Measurements from ENCODE around the gene FAM222A.
A peak's percentile ranks its signal among the peaks of the same experiment; 100 is the strongest.

FAM222A gene

DNA sequence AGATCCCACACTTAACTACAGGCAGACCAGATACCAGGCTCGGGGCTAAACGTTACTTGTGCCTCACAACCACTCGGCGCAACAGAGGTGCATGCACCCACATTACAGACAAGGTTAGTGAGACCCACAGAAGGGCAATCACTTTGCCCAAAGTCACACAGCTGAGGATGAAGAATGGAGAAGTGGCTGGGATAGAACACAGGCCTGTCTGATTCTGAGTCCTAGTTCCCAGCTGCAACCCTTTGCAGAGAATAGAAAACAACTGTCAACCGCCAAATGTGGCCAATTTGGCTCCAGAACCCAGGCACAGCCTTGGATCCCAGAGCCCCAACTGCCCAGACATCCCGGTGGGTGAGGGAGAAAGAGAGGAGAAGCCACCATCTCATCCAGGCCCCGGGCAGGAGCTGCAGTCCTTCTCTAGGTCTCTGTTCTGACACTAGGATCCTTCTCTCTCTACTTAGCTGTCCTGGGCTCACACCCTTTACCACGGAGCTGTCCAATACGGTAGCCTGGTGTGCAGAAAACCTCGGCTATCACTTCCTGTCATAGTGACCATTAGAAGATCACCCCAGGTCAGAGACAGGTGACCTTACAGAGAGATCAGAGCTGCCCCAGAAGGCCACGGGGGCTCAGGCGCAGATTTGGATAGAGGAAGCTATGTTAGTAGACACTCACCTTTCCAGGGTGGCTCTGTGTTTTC is 59.1 kb downstream of the FAM222A start:
- DNase-seq, result peak in 25 of 42 donors; percentile 12 to 72 (median 49)
- intact Hi-C loops (cut with DNase I), result no loop called here

DNA sequence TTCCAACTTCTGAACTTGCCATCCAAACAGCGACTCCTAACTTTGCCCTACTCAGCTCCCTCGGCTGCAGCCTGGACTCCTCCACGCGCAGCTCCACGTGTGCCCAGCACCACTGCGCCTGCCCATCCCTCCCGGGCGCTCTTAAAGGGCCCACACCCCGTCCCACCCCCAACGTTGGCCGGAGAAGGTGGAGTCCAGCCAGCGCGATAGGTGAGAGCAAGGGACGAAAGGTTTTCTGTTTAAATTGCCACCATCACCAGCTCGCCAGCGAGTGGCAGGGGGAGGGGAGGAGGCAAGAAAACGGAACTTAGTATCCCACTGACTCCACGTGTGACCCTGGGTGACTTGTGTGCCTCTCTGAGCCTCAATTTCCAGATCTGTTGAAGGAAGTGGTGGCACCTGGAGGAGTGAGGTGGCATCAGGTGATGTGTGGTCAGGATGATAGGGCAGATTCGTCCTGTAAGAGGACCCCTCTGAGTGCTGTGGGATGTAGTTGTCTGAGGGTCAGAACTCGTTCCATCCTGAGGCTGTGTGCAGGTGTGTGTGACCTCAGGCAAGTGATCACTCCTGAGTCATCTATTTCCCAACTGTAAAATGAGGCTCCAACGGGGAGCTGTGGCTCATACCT is 59.9 kb downstream of the FAM222A start:
- intact Hi-C loops (cut with DNase I), result loop anchor here (2.0 kb wide), 1 partner anchor 177 kb away; no protein-coding TSS in a partner anchor
- peak in 33 of 42 donors; percentile 2 to 83 (median 55) for DNase-seq

DNA sequence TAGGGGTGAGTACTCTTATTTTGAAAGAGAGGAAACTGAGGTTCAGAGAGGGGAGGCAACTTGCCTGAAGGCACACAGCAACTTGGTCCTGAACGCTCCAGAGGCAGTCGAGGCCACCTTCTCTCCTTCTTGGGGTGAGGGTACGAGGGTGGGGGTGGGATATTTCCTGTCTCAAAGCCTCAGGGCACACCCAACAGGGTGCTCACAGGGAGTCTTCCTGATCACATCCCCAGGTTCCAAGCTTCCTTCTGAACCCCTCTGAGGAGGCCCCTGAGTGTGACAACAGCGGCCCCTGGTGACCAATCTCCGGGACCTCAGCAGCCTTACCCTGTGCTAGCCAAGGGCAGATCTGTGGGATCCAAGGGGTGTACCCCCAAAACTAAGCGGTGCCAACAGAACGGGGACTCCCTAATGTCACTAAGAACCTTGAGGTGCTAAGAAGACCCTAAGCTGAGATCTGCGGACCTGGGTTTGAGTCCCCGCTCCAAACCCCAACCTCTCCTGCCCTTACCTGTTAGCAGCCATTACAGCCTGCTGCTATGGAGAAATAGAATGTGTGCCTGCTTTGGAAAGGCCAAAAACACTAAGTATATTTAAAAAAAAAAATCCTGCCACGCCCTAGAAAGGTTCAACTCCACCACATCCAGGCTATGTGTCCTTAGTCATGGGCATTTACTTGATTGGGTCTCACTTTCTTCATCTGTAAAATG is 61.7 kb downstream of the FAM222A start:
- DNase-seq, result peak; percentile 71 to 95 (median 88)
- intact Hi-C loops (cut with DNase I), result loop anchor here (2.0 to 5.0 kb wide), 2 partner anchors 179 to 253 kb away; no protein-coding TSS in a partner anchor

DNA sequence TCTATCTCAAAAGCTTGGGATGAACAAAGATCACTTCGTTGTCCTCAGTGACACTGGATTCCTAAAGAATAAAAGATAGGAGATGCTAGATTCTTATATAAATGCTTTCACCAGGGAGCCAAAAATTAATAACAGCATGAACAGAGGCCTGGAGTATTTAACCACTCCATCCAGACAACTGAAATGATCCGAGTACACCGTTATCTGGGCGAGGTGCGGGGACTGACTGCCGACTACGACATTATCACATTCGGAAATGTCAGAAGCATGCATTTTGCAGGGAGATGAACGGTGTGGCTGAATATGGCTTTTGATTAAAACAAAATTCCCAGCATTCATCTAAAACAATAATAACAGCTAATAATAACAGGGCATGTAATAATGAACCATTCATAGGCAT is 63.0 kb downstream of the FAM222A start:
- no peak for DNase-seq
- intact Hi-C loops (cut with DNase I), result loop anchor here (5.0 kb wide), 1 partner anchor 254 kb away; no protein-coding TSS in a partner anchor

DNA sequence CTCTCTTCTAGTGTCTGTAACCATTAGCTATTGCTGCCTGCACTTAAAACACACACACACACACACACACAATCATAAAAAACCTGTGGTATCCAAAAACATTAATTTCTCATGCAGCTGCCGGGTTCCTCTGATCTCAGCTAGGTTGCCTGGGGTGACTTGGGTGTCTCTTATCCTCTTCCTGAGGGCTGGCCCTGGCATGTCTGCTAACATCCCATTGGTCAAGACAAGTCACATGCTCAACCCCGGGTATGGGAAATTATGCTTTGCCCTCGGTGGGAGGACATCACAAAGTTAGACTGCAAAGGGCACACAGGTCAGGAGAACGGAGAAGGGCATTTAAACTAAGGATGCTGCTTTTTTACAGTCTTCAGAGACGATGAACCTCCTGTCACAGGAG is 63.9 kb downstream of the FAM222A start:
- intact Hi-C loops (cut with DNase I), result loop anchor here (5.0 kb wide), 1 partner anchor 255 kb away; no protein-coding TSS in a partner anchor
- peak in 8 of 42 donors; percentile 23 to 73 (median 44) for DNase-seq

DNA sequence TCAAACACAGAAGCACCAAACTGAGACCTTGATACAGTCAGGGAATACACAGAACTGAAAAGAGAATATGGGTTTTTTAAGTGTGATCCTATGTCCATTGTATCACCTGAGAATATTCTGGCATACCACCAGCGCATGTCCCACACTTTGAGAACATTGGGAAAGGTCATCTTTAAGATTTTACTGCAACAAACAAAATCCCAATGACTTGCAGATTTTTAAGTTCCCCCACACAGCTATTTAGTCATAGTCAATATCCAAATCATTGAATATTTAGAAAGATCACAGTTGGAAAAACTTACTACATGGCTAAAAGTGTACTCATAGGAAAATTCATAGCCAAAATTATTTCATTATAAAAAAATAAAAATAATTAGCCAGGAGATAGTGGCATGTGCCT is 65.1 kb downstream of the FAM222A start:
- DNase-seq, result no peak
- intact Hi-C loops (cut with DNase I), result loop anchor here (5.0 kb wide), 1 partner anchor 256 kb away; no protein-coding TSS in a partner anchor

DNA sequence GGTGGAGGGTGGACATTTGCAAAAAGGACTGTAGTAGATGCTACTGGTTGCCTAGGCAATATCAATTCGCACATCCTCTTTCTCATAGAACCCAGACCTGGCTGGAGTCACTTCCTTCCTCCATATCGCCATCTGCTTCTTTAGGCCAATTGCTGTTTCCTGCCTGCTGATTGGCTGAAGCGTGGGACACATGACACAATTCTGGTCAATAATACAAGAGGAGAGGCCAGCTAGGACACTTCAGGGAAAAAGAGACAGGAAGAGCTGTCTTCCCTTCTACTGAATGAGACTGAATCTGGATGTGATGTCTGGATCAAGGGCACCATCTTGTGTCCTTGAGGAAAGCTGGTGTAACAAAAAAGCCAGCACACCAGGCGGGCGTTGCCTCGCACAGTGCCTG is 65.8 kb downstream of the FAM222A start:
- DNase-seq, result peak in 1 of 42 donors; percentile 34

DNA sequence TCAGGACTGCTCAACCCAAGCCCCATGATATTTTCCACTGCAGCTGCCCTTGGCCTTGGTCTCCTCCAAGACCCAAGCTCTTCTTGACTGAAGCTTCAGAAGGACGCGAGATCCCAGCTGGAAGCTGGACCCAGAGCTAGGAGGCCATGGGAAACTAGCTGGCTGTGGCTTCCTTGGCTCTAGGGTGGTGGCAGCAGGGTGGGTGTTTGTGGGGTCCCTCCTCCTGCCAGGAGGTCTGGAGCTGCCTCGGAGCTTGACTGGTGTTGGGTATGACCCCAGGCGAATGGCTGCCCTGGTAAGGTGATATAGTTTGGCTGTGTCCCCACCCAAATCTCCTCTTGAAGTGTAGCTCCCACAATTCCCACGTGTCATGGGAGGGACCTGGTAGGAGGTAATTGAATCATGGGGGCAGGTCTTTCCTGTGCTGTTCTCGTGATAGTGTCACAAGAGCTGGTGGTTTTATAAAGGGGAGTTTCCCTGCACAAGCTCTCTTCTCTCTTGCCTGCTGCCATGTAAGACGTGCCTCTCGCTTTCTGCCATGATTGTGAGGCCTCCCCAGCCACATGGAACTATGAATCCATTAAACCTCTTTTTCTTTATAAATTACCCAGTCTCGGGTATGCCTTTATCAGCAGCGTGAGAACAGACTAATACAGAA is 68.2 kb downstream of the FAM222A start:
- no peak for DNase-seq
- intact Hi-C loops (cut with DNase I), result no loop called here

More for the DNA sequence above, 65.8 kb downstream of the FAM222A start:
- intact Hi-C loops (cut with DNase I), result loop anchor here (5.0 kb wide), 1 partner anchor 257 kb away; no protein-coding TSS in a partner anchor

DNA sequence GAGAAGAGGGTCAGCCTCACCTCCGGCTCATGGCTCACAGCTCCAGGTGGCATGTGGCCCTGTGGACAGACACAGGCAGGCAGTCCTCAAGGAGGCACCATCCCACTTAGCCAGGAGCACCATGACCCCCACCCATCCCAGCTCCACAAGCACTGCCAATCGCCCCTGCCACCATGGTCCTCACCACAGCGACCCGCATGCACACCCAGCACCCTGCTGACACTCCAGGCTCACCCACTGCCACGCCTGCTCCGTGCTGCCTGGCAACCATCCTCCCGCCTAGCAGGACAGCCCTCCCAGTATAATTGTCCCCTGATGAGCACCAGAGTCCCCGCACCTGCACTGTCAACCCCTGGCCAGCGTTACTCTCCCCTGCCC is 68.7 kb downstream of the FAM222A start:
- DNase-seq, result no peak
- intact Hi-C loops (cut with DNase I), result no loop called here

DNA sequence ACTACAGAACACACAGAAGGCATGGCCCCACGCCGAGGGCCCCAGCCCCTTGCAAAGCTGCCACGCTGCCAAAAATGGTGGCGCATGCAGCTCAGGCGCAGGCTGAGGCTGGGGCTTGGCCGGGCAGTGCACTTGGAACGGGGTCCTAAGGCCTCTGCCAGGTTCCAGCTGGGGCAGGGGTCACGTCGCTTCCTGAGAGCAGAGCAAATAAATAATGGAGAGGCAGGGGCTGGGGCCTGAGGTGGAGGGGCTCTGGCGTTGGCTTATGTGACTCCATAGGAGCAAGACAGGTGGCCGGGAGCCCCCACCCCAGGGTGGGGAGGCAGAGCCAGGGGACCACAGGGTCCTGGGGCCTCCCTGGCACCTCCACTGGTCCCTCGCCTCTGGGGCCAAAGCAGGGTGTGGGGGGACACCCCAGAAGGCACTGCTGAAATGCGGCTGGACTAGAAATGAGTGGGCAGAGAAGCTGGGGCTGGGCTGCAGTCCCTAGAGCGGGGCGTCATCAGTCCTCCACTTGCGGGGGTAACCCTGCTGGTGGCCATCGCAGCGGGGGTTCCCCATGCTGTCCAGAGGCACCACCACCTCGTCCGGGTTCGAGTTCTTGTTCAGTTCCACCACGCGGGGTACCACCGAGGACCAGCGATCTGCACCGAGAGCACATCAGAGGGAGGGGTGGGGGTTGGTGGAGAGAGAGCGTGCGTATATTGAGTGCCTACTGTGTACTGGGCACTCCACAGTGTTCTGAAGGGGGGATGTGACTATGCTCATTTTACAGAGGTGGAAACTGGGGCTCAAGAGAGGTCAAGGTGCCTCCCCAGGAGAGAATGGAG is 69.7 kb downstream of the FAM222A start:
- no peak for DNase-seq
- intact Hi-C loops (cut with DNase I), result no loop called here

DNA sequence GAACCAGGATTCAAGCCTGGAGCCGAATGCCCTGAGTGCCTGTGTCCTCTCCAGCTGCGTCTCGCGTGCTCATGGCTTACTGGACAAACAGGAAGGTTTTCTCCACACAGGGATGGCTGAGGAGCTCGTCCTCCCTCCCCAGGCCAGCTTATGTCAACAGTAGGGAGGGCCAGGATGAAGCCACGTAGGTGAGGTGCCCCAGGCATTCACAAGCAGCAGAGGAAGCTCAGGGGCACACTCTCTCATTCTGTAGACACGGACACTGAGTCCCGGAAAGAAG is 70.3 kb downstream of the FAM222A start:
- no peak for DNase-seq
- intact Hi-C loops (cut with DNase I), result no loop called here

DNA sequence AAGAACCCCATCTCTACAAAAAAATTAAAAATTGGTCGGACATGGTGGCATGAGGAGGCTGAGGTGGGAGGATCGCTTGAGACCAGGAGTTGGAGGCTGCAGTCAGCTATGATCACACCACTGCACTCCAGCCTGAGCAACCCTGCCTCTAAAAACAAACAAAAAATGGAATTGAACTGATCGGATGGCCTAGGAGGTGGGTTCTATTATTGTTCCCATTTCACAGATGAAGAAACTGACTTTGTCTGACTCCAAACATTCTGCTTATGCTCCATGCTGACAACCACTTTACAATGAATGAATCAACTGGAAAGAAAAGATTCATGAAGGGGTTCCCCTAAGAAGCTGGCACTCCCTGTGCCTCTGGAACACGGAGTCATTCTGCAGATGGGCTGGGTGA is 72.2 kb downstream of the FAM222A start:
- DNase-seq, result no peak
- intact Hi-C loops (cut with DNase I), result no loop called here

DNA sequence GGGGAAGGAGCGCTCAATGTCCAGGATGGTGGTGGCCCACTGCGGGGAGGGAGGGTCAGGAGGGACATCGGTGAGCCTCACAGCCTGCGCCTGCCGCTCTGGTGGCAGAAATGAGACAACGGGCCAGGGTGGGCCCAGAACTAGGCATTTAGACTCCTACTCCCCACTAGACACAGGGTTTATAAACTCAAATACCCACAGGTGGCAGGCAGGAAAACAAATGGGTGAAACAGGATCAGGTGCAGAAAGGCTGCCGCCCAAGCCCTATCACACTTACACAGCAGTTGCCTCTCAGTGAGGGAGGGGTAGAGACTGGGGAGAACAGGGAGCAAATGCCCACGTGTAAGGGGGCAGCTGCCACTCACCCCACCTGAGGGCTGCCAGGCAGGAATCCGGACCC is 73.2 kb downstream of the FAM222A start:
- intact Hi-C loops (cut with DNase I), result no loop called here
- DNase-seq, result no peak

DNA sequence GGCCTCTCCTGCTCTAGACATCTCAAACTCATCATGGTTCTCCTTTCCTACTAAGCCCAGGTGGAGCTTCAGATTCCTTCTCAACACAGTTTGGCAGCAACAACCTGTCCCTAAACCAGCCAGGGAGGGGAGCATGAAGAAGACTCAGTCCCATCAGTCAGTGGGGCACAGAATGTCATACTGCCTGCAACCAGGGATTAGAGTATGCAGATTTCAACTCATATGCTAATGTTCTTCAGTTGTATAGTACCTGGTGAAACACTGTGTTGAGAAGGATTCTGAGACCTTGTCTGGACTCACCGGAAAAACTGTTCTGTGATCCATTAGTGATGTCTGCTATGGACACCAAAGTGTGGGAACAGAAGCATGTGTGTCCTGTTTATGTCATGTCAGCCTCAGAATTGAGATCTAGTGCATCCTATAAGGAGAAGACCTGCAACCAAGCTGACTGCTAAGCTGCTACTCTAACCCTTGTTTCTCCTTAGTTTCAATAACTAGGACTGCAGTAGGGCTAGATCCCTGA is 76.0 kb downstream of the FAM222A start:
- no peak for DNase-seq
- intact Hi-C loops (cut with DNase I), result no loop called here

DNA sequence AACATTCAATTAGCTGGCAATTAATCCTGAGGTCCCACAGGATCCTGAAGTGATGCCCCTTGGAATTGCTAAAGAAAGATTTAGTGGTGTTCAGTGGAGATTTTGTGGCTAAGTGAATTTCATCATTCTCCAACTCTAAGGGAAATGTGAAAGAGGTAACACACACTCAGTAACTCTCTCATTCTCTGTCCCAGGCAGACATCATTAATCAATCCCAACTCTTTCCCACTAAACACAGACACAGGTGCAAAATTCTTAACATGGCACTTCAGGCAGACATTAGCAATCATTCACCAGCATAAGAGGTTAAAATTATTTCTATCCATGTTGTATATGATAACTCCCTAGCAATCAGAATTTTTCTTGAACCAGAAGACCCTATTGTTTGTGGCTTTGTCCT is 79.4 kb downstream of the FAM222A start:
- intact Hi-C loops (cut with DNase I), result no loop called here
- DNase-seq, result no peak

DNA sequence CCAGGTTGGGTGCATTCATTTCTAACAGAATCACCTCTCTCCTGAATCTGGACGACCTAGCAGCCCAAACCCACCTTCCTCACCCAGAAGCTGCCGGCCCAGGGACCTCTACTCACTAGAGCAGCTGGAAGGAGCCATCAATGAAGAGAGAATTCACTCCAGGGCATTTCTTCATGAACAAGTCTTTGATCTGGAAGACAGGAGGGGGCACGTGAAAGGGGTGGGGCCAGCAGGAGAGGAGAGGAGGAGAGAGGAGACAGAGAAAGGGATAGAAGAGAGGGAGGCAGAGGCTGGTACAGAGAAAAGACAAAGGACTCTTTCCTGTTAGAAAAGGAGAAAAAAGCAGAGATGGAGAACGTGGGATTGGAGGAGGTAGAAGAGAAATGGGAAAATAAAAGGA is 79.8 kb downstream of the FAM222A start:
- intact Hi-C loops (cut with DNase I), result no loop called here
- no peak for DNase-seq

DNA sequence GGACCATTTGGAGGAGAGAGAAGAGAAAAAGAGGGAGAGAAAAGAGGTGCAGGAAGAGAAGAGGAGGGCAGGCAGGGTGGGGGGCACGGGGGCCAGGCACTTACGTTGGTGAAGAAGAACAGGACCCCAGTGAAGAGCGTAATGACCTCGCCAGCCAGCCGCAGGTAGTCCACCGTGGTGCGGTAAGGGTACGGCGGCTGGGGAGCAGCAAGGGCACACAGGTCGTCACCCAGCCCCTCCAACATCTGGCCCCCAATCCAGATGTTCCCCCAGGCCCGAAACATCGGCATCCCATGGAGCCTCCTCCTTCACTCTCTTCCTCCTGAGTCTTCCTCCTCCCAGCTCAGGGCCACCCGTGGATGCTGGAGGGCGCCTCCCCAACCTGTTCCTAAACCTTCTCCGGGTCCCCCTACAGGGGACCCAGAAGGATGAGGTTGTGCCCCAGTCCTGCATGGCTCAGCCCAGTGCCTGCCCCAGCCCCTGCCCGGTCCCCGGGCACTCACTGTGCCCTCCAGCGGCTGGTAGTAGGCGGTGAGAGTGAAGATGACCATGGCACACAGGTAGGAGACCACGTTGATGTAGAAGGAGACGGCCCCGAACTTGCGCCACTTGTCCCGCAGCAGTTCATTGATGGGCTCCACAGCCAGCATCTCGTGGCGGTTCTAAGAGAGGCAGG is 80.3 kb downstream of the FAM222A start:
- intact Hi-C loops (cut with DNase I), result no loop called here
- no peak for DNase-seq

DNA sequence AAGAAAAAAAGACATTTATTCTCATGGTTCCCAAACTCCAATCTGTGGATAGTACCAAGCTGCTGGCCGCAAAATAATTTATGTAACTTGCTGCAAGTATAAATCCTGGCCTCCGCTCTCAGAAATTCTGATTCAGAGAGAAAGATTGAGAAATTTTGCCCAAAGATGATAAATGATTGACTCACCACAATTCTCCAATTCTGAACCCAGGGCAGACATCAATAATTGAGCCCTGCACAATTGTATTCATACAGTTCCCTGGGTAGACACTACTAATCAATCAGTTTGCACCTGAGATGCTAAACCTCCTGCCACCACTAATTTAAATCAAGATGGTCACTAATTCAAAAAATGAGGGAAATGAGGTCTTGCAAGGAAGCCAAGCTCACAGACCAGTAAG is 81.4 kb downstream of the FAM222A start:
- intact Hi-C loops (cut with DNase I), result no loop called here
- DNase-seq, result no peak

Data from head of caudate nucleus (tissue), 42 donors.